ENCODE results near the gene KCNJ8. TPM values are rescaled to one million over a fixed set of nuclear protein-coding genes. Genes with fewer than 3 reads are reported as not detected.

Gene KCNJ8
- total and polyA plus RNA-seq, 10 of the 15 experiments (the other 5 are each of a cell fraction or from before 2014, with no cell fraction given): not detected

- no peak for TF ChIP-seq ZBED1 (IDR thresholded peaks at IDR 0.05; ENCODE audit: borderline replicate concordance)
- TF ChIP-seq BRCA1 (IDR thresholded peaks at IDR 0.05; ENCODE audit: low read depth, low read length): no peak
- TF ChIP-seq NFYB (IDR thresholded peaks at IDR 0.05; ENCODE audit: insufficient read depth, low read depth, low read length): no peak
- TF ChIP-seq E2F4 (IDR thresholded peaks at IDR 0.05; ENCODE audit: low read depth, low read length): no peak
- no peak for TF ChIP-seq CHD4 (IDR thresholded peaks at IDR 0.05)
Measured at GRCh38 chr12:21769307-21769706, 5.2 kb downstream of the KCNJ8 start (continued).

- H3K4me1 ChIP-seq (ENCODE audit: control insufficient read depth, insufficient read depth, low read length): no peaks in the 10 kb centered on the region
- no peak overlapping the region for H3K4me2 ChIP-seq (ENCODE audit: control insufficient read depth, insufficient read depth)
- no peak for TF ChIP-seq MYC (IDR thresholded peaks at IDR 0.05; ENCODE audit: insufficient read depth, insufficient read length, insufficient replicate concordance, low read length, severe bottlenecking)
- no peak for TF ChIP-seq ZBTB33 (IDR thresholded peaks at IDR 0.05)
- TF ChIP-seq SPI1 (IDR thresholded peaks at IDR 0.05; ENCODE audit: borderline replicate concordance, insufficient read depth, low read depth, low read length): peak; percentile 70; the same call in 1 of the 2 replicates
- TF ChIP-seq SREBF2 (IDR thresholded peaks at IDR 0.05; ENCODE audit: low read length): no peak
- no peak for TF ChIP-seq ZBED1 (IDR thresholded peaks at IDR 0.05; ENCODE audit: borderline replicate concordance)
- FAIRE-seq: no peak
- H3K27me3 ChIP-seq (replicated peaks in 1 of 2; ENCODE audit: control insufficient read depth in 2 of 2, insufficient read depth in 2 of 2, low read length in 1 of 2): no peaks in the 10 kb centered on the region
- RAD21 ChIA-PET (ENCODE audit: unreplicated experiment): interaction anchor here (0.5 kb wide), 1 partner anchor 68 kb away, joined by 3 read pairs; no protein-coding TSS in a partner anchor
- CTCF ChIA-PET: no interaction called here
- ATAC-seq: no peak
- no peak overlapping the region for H2AFZ ChIP-seq (ENCODE audit: control insufficient read depth, low read depth, low read length)
- POLR2A ChIA-PET: no interaction called here
- H4K20me1 ChIP-seq (ENCODE audit: control insufficient read depth, insufficient read depth): no peaks in the 10 kb centered on the region
- no peaks in the 10 kb centered on the region for H3K36me3 ChIP-seq (ENCODE audit: control insufficient read depth in 2 of 2, insufficient read depth in 2 of 2, low read length in 1 of 2)
- no peak for DNase-seq (ENCODE audit: low read depth, low spot score)
- 62% methylated on average over 2 of the region's 2 CpGs for WGBS (ENCODE audit: insufficient coverage, insufficient replicate concordance, low lambda C conversion rate, missing lambda C conversion rate)
- no peaks in the 10 kb centered on the region for H3K9me3 ChIP-seq (replicated peaks; ENCODE audit: control insufficient read depth, insufficient read depth, low read length)
- no peak overlapping the region for H3K4me3 ChIP-seq
- no TSS peak for BruUV-seq (replicated peaks)
- no peak overlapping the region for H3K9ac ChIP-seq (ENCODE audit: control insufficient read depth, insufficient read depth, low read length)
- H3K79me2 ChIP-seq (ENCODE audit: control insufficient read depth, insufficient read depth, low read length): no peaks in the 10 kb centered on the region
- SMC1A ChIA-PET (ENCODE audit: uncharacterized antibody, unreplicated experiment): no interaction called here
- intact Hi-C loops (cut with micrococcal nuclease; ENCODE audit: unreplicated experiment) (no loop called here), in situ Hi-C loops (cut with MboI) (no loop called here)
- no peak overlapping the region for H3K27ac ChIP-seq (ENCODE audit: control insufficient read depth, insufficient read depth)
Measured at GRCh38 chr12:21766403-21766802, 8.1 kb downstream of the KCNJ8 start.
